ENCODE results near the gene STAT5B.

The STAT5B gene

DNA sequence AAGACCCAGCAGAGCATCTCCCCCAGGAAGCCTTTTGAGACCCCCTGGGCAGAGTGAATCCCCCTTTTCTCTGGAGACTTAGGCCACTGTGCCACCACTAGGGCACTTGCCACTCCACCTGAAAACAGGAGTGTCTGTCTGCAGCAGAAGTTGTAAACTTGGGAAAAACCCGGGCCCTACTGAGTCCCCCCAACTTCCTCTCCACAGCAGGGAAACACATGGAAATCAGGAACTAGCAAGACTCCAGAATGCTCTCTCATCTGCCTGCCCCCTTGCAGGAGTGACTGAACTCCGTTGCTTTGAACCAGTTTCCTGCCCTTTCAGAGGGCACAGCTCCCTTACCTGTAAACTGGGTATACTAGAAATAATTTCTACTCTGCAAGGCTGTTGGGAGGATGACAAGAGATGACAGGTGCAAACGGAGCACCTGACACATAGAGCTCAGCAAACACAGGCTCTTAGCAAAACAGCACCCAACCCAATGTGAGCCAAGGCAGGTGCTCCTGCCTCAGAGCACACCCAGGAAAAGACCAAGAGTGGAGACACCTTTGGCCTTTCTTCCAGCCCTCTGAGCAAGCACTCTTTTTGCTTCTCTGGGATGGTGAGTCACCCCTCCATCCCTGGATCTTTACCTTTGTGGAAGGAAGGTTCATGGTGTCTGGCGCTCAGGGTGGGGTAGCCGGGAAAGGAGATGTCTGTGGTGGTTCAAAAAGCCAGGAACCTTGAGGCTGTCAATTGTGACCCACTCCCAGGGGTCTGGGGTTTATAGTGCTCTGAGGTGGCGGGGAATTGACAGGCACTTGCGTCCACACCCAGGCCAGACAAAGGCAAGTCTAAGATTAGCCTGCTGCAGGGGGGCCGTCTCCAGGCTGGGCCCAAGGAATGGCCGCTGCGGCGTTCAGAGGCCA, 91.2 kb downstream of the STAT5B start, which contains the start of gene HCRT:
Gene HCRT (minus strand): TSS at position 740 of the 908 bp plus-strand sequence. CDS start 87 bp downstream, at position 653.
- H3K9me3 ChIP-seq (replicated peaks; ENCODE audit: low read length) = no peaks in the 10 kb centered on the region
- peak within 1 kb of the TSS; percentile 82 for H3K9ac ChIP-seq (ENCODE audit: low read depth, low read length)
- H3K4me2 ChIP-seq (ENCODE audit: low read length) = peak within 1 kb of the TSS; percentile 98
- H3K4me3 ChIP-seq (ENCODE audit: low read length) = peak within 1 kb of the TSS; percentile 80
- H3K27me3 ChIP-seq (ENCODE audit: control insufficient read depth, insufficient read depth, low read length) = peaks cover 19% of the 10 kb centered on the region
- peaks cover 27% of the 10 kb centered on the region for H3K4me1 ChIP-seq (ENCODE audit: control insufficient read depth, insufficient read depth, low read length)
- H3K36me3 ChIP-seq (ENCODE audit: insufficient read depth, low read length) = no peaks in the 10 kb centered on the region

GRCh38 chr17:42183741-42184711, 92.2 kb downstream of the STAT5B start:
- Histone ChIP-seq H3K4me1 (ENCODE audit: control insufficient read depth, insufficient read depth, low read length) (peaks cover 27% of the 10 kb centered on the region), H3K4me2 (ENCODE audit: low read length) (peak overlapping the region; percentile 98), H3K9ac (ENCODE audit: low read depth, low read length) (peak overlapping the region; percentile 82), H3K9me3 (replicated peaks; ENCODE audit: low read length) (no peaks in the 10 kb centered on the region), H3K4me3 (ENCODE audit: low read length) (peak overlapping the region; percentile 80), H3K27me3 (ENCODE audit: control insufficient read depth, insufficient read depth, low read length) (peaks cover 28% of the 10 kb centered on the region), H3K36me3 (ENCODE audit: insufficient read depth, low read length) (no peaks in the 10 kb centered on the region)

DNA sequence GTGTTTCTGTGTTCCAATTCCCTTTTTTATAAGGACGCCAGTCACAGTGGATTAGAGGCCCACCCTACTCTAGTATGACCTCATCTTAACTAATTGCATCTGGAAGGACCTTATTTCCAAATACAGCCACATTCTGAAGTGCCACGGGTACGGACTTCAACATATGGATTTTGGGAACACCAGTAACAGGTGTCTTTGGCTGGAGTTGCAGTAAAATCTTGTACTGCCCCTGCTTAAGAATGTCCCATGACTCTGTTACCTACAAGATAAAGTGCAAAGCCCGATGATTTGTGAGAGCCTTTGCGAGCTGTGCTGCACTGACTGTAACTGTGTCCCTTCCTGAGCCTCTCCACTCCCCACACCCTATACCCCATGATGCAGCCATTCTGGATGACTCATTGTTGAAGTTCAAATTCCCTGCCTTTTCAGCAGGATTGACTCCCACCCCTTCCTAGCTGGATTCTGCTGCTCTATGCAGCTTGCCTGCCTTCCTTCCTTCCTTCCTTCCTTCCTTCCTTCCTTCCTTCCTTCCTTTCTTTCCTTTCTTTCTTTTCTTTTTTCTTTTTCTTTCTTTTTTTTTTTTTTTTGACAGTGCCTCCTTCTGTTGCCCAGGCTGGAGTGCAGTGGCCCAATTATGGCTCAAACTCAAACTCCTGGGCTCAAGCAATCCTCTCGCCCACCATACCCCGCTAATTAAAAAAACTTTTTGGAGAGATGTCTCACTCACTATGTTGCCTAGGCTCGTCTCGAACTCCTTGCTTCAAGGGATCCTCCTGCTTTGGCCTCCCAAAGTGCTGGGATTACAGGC, 93.1 kb downstream of the STAT5B start:
- Histone ChIP-seq H3K4me1 (ENCODE audit: control insufficient read depth, insufficient read depth, low read length) (peaks cover 27% of the 10 kb centered on the region), H3K4me3 (ENCODE audit: low read length) (peak overlapping the region; percentile 80), H3K27me3 (ENCODE audit: control insufficient read depth, insufficient read depth, low read length) (peaks cover 37% of the 10 kb centered on the region), H3K9ac (ENCODE audit: low read depth, low read length) (no peak overlapping the region), H3K36me3 (ENCODE audit: insufficient read depth, low read length) (no peaks in the 10 kb centered on the region), H3K4me2 (ENCODE audit: low read length) (peak overlapping the region; percentile 98), H3K9me3 (replicated peaks; ENCODE audit: low read length) (no peaks in the 10 kb centered on the region)

DNA sequence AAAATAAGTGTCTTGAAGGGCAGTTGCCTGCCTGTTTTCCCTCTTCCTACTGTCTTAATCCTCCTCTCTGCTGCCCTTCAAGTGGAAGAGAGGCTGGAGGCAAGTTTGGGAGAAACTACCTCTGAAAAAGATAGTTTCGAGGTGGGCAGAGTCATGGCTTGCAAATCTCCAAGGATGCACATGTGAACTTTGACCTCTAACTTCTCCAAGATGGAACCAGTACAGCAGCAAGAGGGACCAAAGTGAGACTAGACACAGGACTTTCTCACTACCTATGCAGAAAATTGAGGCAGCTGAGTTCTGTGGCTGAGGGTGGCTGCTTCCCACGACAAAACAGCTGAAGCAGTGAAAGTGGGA, 94.4 kb downstream of the STAT5B start:
- no peak overlapping the region for H3K4me2 ChIP-seq (ENCODE audit: low read length)
- H3K9me3 ChIP-seq (replicated peaks; ENCODE audit: low read length) = no peaks in the 10 kb centered on the region
- no peak overlapping the region for H3K4me3 ChIP-seq (ENCODE audit: low read length)
- no peaks in the 10 kb centered on the region for H3K36me3 ChIP-seq (ENCODE audit: insufficient read depth, low read length)
- H3K9ac ChIP-seq (ENCODE audit: low read depth, low read length) = no peak overlapping the region
- H3K4me1 ChIP-seq (ENCODE audit: control insufficient read depth, insufficient read depth, low read length) = peaks cover 27% of the 10 kb centered on the region
- peaks cover 39% of the 10 kb centered on the region for H3K27me3 ChIP-seq (ENCODE audit: control insufficient read depth, insufficient read depth, low read length)

GRCh38 chr17:42180922-42181850, 95.0 kb downstream of the STAT5B start, which contains the start of gene KCNH4:
KCNH4 (minus strand) TSS chr17:42181142; CDS start chr17:42180945, 197 bp downstream.
- H3K9ac ChIP-seq (ENCODE audit: low read depth, low read length) = no peak within 1 kb of the TSS
- no peaks in the 10 kb centered on the region for H3K36me3 ChIP-seq (ENCODE audit: insufficient read depth, low read length)
- H3K27me3 ChIP-seq (ENCODE audit: control insufficient read depth, insufficient read depth, low read length) = peaks cover 39% of the 10 kb centered on the region
- peaks cover 27% of the 10 kb centered on the region for H3K4me1 ChIP-seq (ENCODE audit: control insufficient read depth, insufficient read depth, low read length)
- H3K4me3 ChIP-seq (ENCODE audit: low read length) = peak within 1 kb of the TSS; percentile 53
- H3K4me2 ChIP-seq (ENCODE audit: low read length) = peak within 1 kb of the TSS; percentile 72
- no peaks in the 10 kb centered on the region for H3K9me3 ChIP-seq (replicated peaks; ENCODE audit: low read length)

GRCh38 chr17:42180411-42180921, 95.7 kb downstream of the STAT5B start:
- H3K27me3 ChIP-seq (ENCODE audit: control insufficient read depth, insufficient read depth, low read length) = peaks cover 45% of the 10 kb centered on the region
- H3K9me3 ChIP-seq (replicated peaks; ENCODE audit: low read length) = no peaks in the 10 kb centered on the region
- H3K4me3 ChIP-seq (ENCODE audit: low read length) = peak overlapping the region; percentile 53
- H3K4me2 ChIP-seq (ENCODE audit: low read length) = peak overlapping the region; percentile 72
- H3K36me3 ChIP-seq (ENCODE audit: insufficient read depth, low read length) = no peaks in the 10 kb centered on the region
- H3K9ac ChIP-seq (ENCODE audit: low read depth, low read length) = no peak overlapping the region
- H3K4me1 ChIP-seq (ENCODE audit: control insufficient read depth, insufficient read depth, low read length) = peaks cover 27% of the 10 kb centered on the region

DNA sequence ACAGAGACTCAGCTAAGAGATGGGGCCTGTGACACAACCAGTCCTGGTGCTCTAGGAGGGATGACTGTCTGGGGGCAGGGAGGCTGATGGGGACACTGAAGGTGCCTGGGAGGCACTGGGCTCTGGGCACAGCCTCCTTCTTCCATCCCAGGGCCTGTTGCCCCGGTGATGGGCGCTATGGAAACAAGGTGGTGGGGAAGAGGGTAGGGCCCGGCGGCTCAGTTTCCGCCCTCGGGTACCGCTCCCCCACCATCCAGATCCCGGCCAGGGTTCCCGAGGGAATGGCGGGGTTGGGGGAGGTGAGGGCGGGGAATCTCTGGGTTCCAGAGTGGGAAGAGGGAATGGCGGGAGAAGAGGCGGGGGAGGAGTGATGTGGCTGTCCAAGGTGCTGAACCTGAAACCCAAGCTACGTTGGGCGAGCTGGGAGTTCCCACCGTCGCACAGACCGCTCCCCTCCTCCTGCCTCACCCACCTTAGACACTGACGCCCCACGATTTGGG, 96.2 kb downstream of the STAT5B start:
- H3K4me3 ChIP-seq (ENCODE audit: low read length) = no peak overlapping the region

DNA sequence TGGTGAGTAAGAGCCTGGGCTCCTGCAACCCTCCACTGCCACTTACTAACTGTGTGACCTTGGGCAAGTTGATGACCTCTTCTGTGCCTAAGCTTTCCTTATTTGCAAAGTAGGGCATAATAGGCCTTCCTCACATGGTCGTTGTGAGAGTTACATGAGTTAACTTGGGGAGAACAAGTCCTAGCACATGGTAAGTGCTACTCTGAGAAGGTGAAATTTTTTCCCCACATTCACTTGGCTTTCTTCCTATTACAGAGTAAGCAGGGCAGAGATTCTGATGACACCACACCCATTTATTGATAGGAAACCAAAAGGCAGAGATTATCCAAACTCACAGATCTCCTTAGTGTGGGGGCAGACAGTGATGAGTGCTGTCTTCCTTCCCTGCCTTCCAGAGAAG, 96.9 kb downstream of the STAT5B start:
- Histone ChIP-seq H3K9me3 (replicated peaks; ENCODE audit: low read length) (no peaks in the 10 kb centered on the region), H3K4me1 (ENCODE audit: control insufficient read depth, insufficient read depth, low read length) (peaks cover 23% of the 10 kb centered on the region), H3K4me3 (ENCODE audit: low read length) (no peak overlapping the region), H3K4me2 (ENCODE audit: low read length) (no peak overlapping the region), H3K27me3 (ENCODE audit: control insufficient read depth, insufficient read depth, low read length) (peaks cover 56% of the 10 kb centered on the region), H3K36me3 (ENCODE audit: insufficient read depth, low read length) (no peaks in the 10 kb centered on the region), H3K9ac (ENCODE audit: low read depth, low read length) (no peak overlapping the region)

More for the DNA sequence above, 96.2 kb downstream of the STAT5B start:
- Histone ChIP-seq H3K27me3 (ENCODE audit: control insufficient read depth, insufficient read depth, low read length) (peaks cover 50% of the 10 kb centered on the region), H3K4me2 (ENCODE audit: low read length) (no peak overlapping the region), H3K4me1 (ENCODE audit: control insufficient read depth, insufficient read depth, low read length) (peaks cover 27% of the 10 kb centered on the region), H3K9me3 (replicated peaks; ENCODE audit: low read length) (no peaks in the 10 kb centered on the region), H3K9ac (ENCODE audit: low read depth, low read length) (no peak overlapping the region), H3K36me3 (ENCODE audit: insufficient read depth, low read length) (no peaks in the 10 kb centered on the region)

DNA sequence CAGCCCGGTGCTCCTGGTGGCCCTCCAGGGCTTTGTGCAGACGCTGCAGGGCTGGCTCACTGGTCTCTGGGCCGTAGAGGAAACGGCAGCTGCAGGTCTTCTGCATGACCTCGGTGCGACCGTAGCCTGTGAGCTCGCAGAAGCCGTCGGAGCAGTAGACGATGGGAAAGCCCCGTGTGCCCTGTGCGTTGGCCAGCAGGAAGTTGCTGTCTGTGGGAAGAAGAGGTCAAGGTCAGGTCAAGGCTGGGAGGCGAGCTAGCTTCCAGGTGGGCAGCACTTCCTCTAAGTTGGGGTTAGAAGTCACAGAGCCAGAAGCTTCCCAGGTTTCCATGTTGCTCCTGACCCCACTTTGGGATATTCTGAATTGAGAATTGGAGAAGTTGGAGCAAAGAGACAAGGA, 97.4 kb downstream of the STAT5B start:
- Histone ChIP-seq H3K36me3 (ENCODE audit: insufficient read depth, low read length) (no peaks in the 10 kb centered on the region), H3K4me1 (ENCODE audit: control insufficient read depth, insufficient read depth, low read length) (peaks cover 19% of the 10 kb centered on the region), H3K4me2 (ENCODE audit: low read length) (no peak overlapping the region), H3K9ac (ENCODE audit: low read depth, low read length) (no peak overlapping the region), H3K27me3 (ENCODE audit: control insufficient read depth, insufficient read depth, low read length) (peaks cover 56% of the 10 kb centered on the region), H3K4me3 (ENCODE audit: low read length) (no peak overlapping the region), H3K9me3 (replicated peaks; ENCODE audit: low read length) (no peaks in the 10 kb centered on the region)

GRCh38 chr17:42177684-42178083, 98.5 kb downstream of the STAT5B start:
- Histone ChIP-seq H3K4me3 (ENCODE audit: low read length) (no peak overlapping the region), H3K27me3 (ENCODE audit: control insufficient read depth, insufficient read depth, low read length) (peaks cover 58% of the 10 kb centered on the region), H3K4me1 (ENCODE audit: control insufficient read depth, insufficient read depth, low read length) (peaks cover 7% of the 10 kb centered on the region), H3K9me3 (replicated peaks; ENCODE audit: low read length) (no peaks in the 10 kb centered on the region), H3K4me2 (ENCODE audit: low read length) (no peak overlapping the region), H3K9ac (ENCODE audit: low read depth, low read length) (no peak overlapping the region), H3K36me3 (ENCODE audit: insufficient read depth, low read length) (no peaks in the 10 kb centered on the region)

Measured in skeletal muscle satellite cell (primary cell).